ENCODE measurements around the gene REXO4. TPM values are rescaled to one million over a fixed set of nuclear protein-coding genes. Genes with fewer than 3 reads are reported as not detected.

REXO4 gene
- total RNA-seq, 2 donors from 2014 or later, result 30.2 to 36.5 TPM

DNA sequence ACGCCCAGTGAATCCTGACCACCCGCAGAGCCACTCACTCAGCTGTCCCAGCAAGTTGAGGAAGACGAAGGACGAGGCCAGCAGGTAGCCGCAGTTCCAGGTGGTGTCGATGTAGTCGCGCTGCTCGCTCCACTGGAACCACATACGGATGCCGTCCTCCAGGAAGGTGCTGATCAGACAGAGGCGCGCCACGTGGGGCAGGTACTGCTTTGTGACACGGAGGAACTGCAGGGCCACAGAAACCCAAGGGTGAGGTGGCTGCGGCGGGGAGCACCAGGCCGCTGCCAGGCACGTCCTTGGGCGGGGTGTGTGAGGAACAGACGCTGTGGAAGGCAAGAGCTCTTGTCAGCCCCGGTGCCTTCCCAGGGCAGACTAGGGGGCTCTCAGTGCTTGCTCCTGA lies 50.6 kb downstream of the REXO4 start:
- peaks cover 31% of the 10 kb centered on the region for H3K4me1 Mint-ChIP-seq
- no peaks in the 10 kb centered on the region for H3K9me3 ChIP-seq (ENCODE audit: control insufficient read depth, low read length)
- WGBS, 2 experiments (ENCODE audit: insufficient coverage in 1 of 2, insufficient read length in 1 of 2), result 97 to 99% methylated on average over 15 to 22 of the region's 22 CpGs
- H3K4me1 ChIP-seq (ENCODE audit: control insufficient read depth, insufficient read depth, low read length), result peaks cover 12% of the 10 kb centered on the region
- no peak overlapping the region for H3K4me3 ChIP-seq (ENCODE audit: low read length)
- TF ChIP-seq, protein P1, sequence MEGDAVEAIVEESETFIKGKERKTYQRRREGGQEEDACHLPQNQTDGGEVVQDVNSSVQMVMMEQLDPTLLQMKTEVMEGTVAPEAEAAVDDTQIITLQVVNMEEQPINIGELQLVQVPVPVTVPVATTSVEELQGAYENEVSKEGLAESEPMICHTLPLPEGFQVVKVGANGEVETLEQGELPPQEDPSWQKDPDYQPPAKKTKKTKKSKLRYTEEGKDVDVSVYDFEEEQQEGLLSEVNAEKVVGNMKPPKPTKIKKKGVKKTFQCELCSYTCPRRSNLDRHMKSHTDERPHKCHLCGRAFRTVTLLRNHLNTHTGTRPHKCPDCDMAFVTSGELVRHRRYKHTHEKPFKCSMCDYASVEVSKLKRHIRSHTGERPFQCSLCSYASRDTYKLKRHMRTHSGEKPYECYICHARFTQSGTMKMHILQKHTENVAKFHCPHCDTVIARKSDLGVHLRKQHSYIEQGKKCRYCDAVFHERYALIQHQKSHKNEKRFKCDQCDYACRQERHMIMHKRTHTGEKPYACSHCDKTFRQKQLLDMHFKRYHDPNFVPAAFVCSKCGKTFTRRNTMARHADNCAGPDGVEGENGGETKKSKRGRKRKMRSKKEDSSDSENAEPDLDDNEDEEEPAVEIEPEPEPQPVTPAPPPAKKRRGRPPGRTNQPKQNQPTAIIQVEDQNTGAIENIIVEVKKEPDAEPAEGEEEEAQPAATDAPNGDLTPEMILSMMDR (conservative IDR thresholded peaks at IDR 0.05), result no peak
- no peaks in the 10 kb centered on the region for H3K27me3 Mint-ChIP-seq (ENCODE audit: insufficient read depth)
- no peak overlapping the region for H3K4me3 Mint-ChIP-seq
- H3K27ac ChIP-seq (ENCODE audit: low read depth, low read length), result no peak overlapping the region
- H3K36me3 Mint-ChIP-seq (ENCODE audit: low read depth), result peaks cover 69% of the 10 kb centered on the region
- H3K9ac ChIP-seq (ENCODE audit: extremely low read depth, low read length, poor library complexity, severe bottlenecking), result no peak overlapping the region
- H3K36me3 ChIP-seq (ENCODE audit: control insufficient read depth, insufficient read depth, low read length), result peaks cover 88% of the 10 kb centered on the region
- DNase-seq, result no peak
- no peak overlapping the region for H3K27ac Mint-ChIP-seq
- no peaks in the 10 kb centered on the region for H3K27me3 ChIP-seq (ENCODE audit: control insufficient read depth, insufficient read depth, low read length, poor library complexity, severe bottlenecking)
- H3K9me3 Mint-ChIP-seq, result no peaks in the 10 kb centered on the region

DNA sequence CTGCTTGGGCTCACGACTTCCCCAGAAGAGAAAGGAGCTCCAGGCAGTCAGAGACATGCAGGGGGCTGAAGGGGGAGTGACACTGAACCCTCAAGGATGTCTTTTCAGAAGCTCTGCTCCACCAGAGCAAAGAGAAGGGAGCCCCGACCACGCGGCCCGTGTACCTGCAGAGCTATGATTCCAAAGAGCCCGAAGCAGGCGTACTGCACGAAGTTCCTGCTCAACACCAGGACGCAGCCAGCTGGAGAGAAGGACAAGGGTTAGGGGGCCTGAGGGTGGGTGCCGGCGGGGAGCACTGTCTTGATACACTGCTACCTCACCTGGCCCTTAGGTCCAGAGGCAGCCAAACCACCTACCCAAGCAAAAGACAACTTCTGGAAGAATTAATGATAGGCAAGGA lies 51.4 kb downstream of the REXO4 start:
- no peak overlapping the region for H3K4me3 ChIP-seq (ENCODE audit: low read length)
- peaks cover 8% of the 10 kb centered on the region for H3K4me1 ChIP-seq (ENCODE audit: control insufficient read depth, insufficient read depth, low read length)
- TF ChIP-seq, protein P1 (conservative IDR thresholded peaks at IDR 0.05), result no peak
- Mint-ChIP-seq H3K4me1 (peaks cover 25% of the 10 kb centered on the region), H3K27me3 (ENCODE audit: insufficient read depth) (no peaks in the 10 kb centered on the region), H3K36me3 (ENCODE audit: low read depth) (peaks cover 77% of the 10 kb centered on the region), H3K4me3 (no peak overlapping the region), H3K9me3 (no peaks in the 10 kb centered on the region), H3K27ac (no peak overlapping the region)
- no peak for DNase-seq
- H3K27me3 ChIP-seq (ENCODE audit: control insufficient read depth, insufficient read depth, low read length, poor library complexity, severe bottlenecking), result no peaks in the 10 kb centered on the region
- WGBS, 2 experiments (ENCODE audit: insufficient coverage in 1 of 2, insufficient read length in 1 of 2), result 95 to 96% methylated on average over 8 to 11 of the region's 11 CpGs
- no peak overlapping the region for H3K9ac ChIP-seq (ENCODE audit: extremely low read depth, low read length, poor library complexity, severe bottlenecking)
- no peak overlapping the region for H3K27ac ChIP-seq (ENCODE audit: low read depth, low read length)
- H3K36me3 ChIP-seq (ENCODE audit: control insufficient read depth, insufficient read depth, low read length), result peaks cover 89% of the 10 kb centered on the region
- H3K9me3 ChIP-seq (ENCODE audit: control insufficient read depth, low read length), result no peaks in the 10 kb centered on the region

DNA sequence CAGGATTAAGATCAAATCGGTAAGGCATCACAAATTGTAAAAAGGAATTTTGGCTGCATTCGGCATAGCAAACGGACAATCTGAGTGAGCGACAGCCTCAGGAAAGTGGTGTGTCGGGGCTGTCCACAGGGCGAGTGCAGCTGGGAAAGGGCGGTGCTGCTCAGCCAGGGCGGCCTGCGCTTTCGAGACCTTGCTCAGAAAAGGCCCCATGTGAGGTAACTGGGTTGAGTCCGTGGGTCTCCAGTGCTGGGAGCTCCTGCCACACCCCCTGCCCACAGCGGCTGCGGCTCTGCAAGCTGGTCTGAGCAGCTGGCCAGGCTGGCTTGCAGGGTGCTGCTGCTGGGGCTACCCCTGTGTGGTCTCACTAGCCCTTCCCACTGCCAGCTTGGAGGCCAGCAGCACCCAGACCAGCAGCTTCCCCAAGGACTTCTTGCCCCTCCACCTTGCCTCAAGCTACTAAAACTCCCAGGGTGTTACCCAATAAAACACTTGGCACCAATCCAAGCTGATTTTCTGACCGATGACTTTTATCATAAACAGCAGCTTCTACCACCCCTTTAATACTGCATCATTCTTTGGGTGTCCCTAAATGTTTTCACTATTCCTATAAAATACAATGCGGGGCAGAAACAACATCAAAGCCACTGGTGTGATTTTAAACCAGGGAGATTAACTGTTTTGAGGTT lies 55.3 kb downstream of the REXO4 start:
- Mint-ChIP-seq H3K4me3 (no peak overlapping the region), H3K4me1 (no peaks in the 10 kb centered on the region), H3K36me3 (ENCODE audit: low read depth) (peaks cover 71% of the 10 kb centered on the region), H3K27me3 (ENCODE audit: insufficient read depth) (no peaks in the 10 kb centered on the region), H3K9me3 (no peaks in the 10 kb centered on the region), H3K27ac (peak overlapping the region; percentile 11)
- Histone ChIP-seq H3K9me3 (ENCODE audit: control insufficient read depth, low read length) (no peaks in the 10 kb centered on the region), H3K27me3 (ENCODE audit: control insufficient read depth, insufficient read depth, low read length, poor library complexity, severe bottlenecking) (no peaks in the 10 kb centered on the region), H3K9ac (ENCODE audit: extremely low read depth, low read length, poor library complexity, severe bottlenecking) (no peak overlapping the region), H3K4me1 (ENCODE audit: control insufficient read depth, insufficient read depth, low read length) (no peaks in the 10 kb centered on the region), H3K36me3 (ENCODE audit: control insufficient read depth, insufficient read depth, low read length) (peaks cover 80% of the 10 kb centered on the region), H3K4me3 (ENCODE audit: low read length) (no peak overlapping the region), H3K27ac (ENCODE audit: low read depth, low read length) (no peak overlapping the region)
- DNase-seq, result no peak
- WGBS, 2 experiments (ENCODE audit: insufficient coverage in 1 of 2, insufficient read length in 1 of 2), result 95 to 100% methylated on average over 11 to 15 of the region's 15 CpGs
- TF ChIP-seq, protein P1 (conservative IDR thresholded peaks at IDR 0.05), result no peak
